ENCODE results near the gene CSTF3.

CSTF3 gene

DNA sequence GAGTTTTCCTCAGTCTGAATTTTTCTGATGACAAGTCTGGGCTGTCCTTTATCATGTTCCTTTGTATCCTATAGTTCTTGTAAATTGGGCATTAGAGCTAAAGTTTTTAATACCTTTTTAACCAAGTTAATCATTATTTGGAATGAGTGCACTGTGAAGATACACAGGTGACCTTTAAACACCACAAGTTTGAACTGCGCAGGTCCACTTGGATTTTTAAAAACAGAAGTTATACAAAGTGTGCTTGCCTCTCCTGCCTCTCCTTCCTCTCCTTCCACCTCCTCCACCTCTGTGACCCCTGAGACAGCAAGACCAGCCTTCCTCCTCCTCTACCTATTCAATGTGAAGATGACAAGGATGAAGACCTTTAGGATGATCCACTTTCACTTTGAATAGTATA lies 126.3 kb downstream of the CSTF3 start:
- Histone ChIP-seq H3K4me3 (no peak overlapping the region), H3K27me3 (no peaks in the 10 kb centered on the region), H3K27ac (no peak overlapping the region), H3K9me3 (replicated peaks in 1 of 11) (no peaks in the 10 kb centered on the region), H3K4me2 (no peak overlapping the region), H4K20me1 (no peaks in the 10 kb centered on the region), H3K36me3 (no peaks in the 10 kb centered on the region), H3K9ac (no peak overlapping the region), H3K4me1 (peaks cover 0 to 18% (median 1%) of the 10 kb centered on the region in 10 experiments; a peak in 12 of 20 replicates)
- TF ChIP-seq Cebpa-rat (IDR thresholded peaks at IDR 0.05): no peak
